Measurements from ENCODE around the gene GRM5. TPM values are rescaled to one million over a fixed set of nuclear protein-coding genes. Genes with fewer than 3 reads are reported as not detected.

Gene GRM5
- total and polyA plus RNA-seq, 2 donors from 2014 or later: 0.06 to 0.63 TPM

DNA sequence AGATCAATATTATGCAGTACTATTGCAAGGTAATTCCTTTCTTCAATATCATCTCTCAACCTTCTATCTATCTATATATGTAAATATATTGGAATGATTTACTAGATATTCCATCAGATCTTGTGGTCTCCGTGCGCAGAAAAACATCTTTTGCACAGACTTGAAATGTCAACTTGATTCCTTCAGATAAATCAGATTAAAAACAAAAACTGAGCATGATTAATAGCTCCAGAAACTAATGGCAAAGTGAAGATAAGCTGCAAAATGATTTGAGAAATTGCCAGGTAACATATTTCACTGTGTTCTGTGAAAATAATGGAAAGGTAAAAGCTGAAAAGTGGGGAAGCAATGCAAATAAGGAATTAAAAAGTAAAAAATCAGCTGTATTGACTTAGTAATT, 528.2 kb downstream of the GRM5 start:
- Histone ChIP-seq H3K9ac (ENCODE audit: low read length in 3 of 3) (no peak overlapping the region), H3K27me3 (ENCODE audit: control insufficient read depth, insufficient read depth, low read length) (no peaks in the 10 kb centered on the region), H3K9me3 (ENCODE audit: control insufficient read depth in 2 of 3, insufficient read depth in 1 of 3, low read length in 3 of 3) (no peaks in the 10 kb centered on the region), H3K4me3 (ENCODE audit: low read length in 3 of 3) (no peak overlapping the region), H3K36me3 (ENCODE audit: control insufficient read depth in 2 of 3, insufficient read depth in 3 of 3, low read length in 3 of 3) (no peaks in the 10 kb centered on the region), H3K4me1 (ENCODE audit: control insufficient read depth in 2 of 3, insufficient read depth in 2 of 3, low read depth in 1 of 3, low read length in 3 of 3) (no peaks in the 10 kb centered on the region), H3K27ac (ENCODE audit: low read depth in 2 of 2, low read length in 2 of 2) (no peak overlapping the region)
- DNase-seq (no peak), FAIRE-seq (no peak)
- no peak for TF ChIP-seq CTCF (IDR thresholded peaks at IDR 0.05; ENCODE audit: borderline replicate concordance, extremely low read depth, insufficient read depth)
- intact Hi-C loops (cut with DNase I): no loop called here

- FAIRE-seq (no peak), DNase-seq (no peak)
- Histone ChIP-seq H3K4me1 (ENCODE audit: control insufficient read depth in 2 of 3, insufficient read depth in 2 of 3, low read depth in 1 of 3, low read length in 3 of 3) (no peaks in the 10 kb centered on the region), H3K9me3 (ENCODE audit: control insufficient read depth in 2 of 3, insufficient read depth in 1 of 3, low read length in 3 of 3) (no peaks in the 10 kb centered on the region), H3K9ac (ENCODE audit: low read length in 3 of 3) (no peak overlapping the region), H3K27ac (ENCODE audit: low read depth in 2 of 2, low read length in 2 of 2) (no peak overlapping the region), H3K4me3 (ENCODE audit: low read length in 3 of 3) (no peak overlapping the region), H3K27me3 (ENCODE audit: control insufficient read depth, insufficient read depth, low read length) (no peaks in the 10 kb centered on the region), H3K36me3 (ENCODE audit: control insufficient read depth in 2 of 3, insufficient read depth in 3 of 3, low read length in 3 of 3) (no peaks in the 10 kb centered on the region)
- intact Hi-C loops (cut with DNase I): no loop called here
- no peak for TF ChIP-seq CTCF (IDR thresholded peaks at IDR 0.05; ENCODE audit: borderline replicate concordance, extremely low read depth, insufficient read depth)
Observed at GRCh38 chr11:88536616-88537265, 529.0 kb downstream of the GRM5 start.

- H3K9ac ChIP-seq (ENCODE audit: low read length in 3 of 3): no peak overlapping the region
- intact Hi-C loops (cut with DNase I): no loop called here
- no peaks in the 10 kb centered on the region for H3K9me3 ChIP-seq (ENCODE audit: control insufficient read depth in 2 of 3, insufficient read depth in 1 of 3, low read length in 3 of 3)
- no peak overlapping the region for H3K4me3 ChIP-seq (ENCODE audit: low read length in 3 of 3)
- TF ChIP-seq CTCF (IDR thresholded peaks at IDR 0.05; ENCODE audit: borderline replicate concordance, extremely low read depth, insufficient read depth): no peak
- no peaks in the 10 kb centered on the region for H3K4me1 ChIP-seq (ENCODE audit: control insufficient read depth in 2 of 3, insufficient read depth in 2 of 3, low read depth in 1 of 3, low read length in 3 of 3)
- DNase-seq (peak in 2 of 5 donors; percentile 46 to 53), FAIRE-seq (peak; percentile 72)
- no peak overlapping the region for H3K27ac ChIP-seq (ENCODE audit: low read depth in 2 of 2, low read length in 2 of 2)
- H3K36me3 ChIP-seq (ENCODE audit: control insufficient read depth in 2 of 3, insufficient read depth in 3 of 3, low read length in 3 of 3): no peaks in the 10 kb centered on the region
- no peaks in the 10 kb centered on the region for H3K27me3 ChIP-seq (ENCODE audit: control insufficient read depth, insufficient read depth, low read length)
Observed at GRCh38 chr11:88535916-88536547, 529.8 kb downstream of the GRM5 start.

All from kidney (tissue), 14 donors.